DOHH2 (cell line): Measurements from ENCODE around the gene ZNF532.

Source experiments
- H3F3A ChIP-seq: fragments of 200-600 bp; sonication (generic), shearing (Covaris generic); 2 replicates; pipeline ENCODE4 v1.6.0; 2016; ENCODE audit warnings: antibody characterized with exemption, mild to moderate bottlenecking; ENCODE audit not compliant: control insufficient read depth, insufficient read depth
- H3K27ac ChIP-seq: fragments of 200-600 bp; sonication (generic); 2 replicates; pipeline ENCODE4 v1.5.1; 2014; ENCODE audit warnings: low read depth, mild to moderate bottlenecking, low read length, moderate library complexity
- H3K27me3 ChIP-seq: fragments of 200-600 bp; sonication (generic); 2 replicates; pipeline ENCODE4 v1.6.1; 2014; ENCODE audit warnings: mild to moderate bottlenecking, low read length, mixed read lengths; ENCODE audit not compliant: control insufficient read depth
- H3K36me3 ChIP-seq: fragments of 200-600 bp; sonication (generic); 2 replicates; pipeline ENCODE4 v1.6.1; 2014; ENCODE audit warnings: mild to moderate bottlenecking, low read length, moderate library complexity, mixed read lengths; ENCODE audit not compliant: control insufficient read depth
- H3K4me1 ChIP-seq: fragments of 200-600 bp; sonication (generic); 2 replicates; pipeline ENCODE4 v1.6.1; 2014; ENCODE audit warnings: mild to moderate bottlenecking, low read length, mixed read lengths; ENCODE audit not compliant: control insufficient read depth
- H3K4me2 ChIP-seq: fragments of 200-600 bp; sonication (generic); 2 replicates; pipeline ENCODE4 v1.6.0; 2014; ENCODE audit warnings: mild to moderate bottlenecking, low read length, moderate library complexity
- H3K4me3 ChIP-seq: fragments of 200-600 bp; sonication (generic); 2 replicates; pipeline ENCODE4 v1.5.1; 2014; ENCODE audit warnings: mild to moderate bottlenecking, low read length, mixed read lengths
- H3K79me2 ChIP-seq: fragments of 200-600 bp; sonication (generic); 2 replicates; pipeline ENCODE4 v1.6.1; 2014; ENCODE audit warnings: mild to moderate bottlenecking, low read length, mixed read lengths; ENCODE audit not compliant: control insufficient read depth
- H3K9me2 ChIP-seq: fragments of 200-600 bp; sonication (generic); replicated peaks from 2 replicates; pipeline ENCODE4 v1.6.1; 2014; ENCODE audit warnings: mild to moderate bottlenecking, low read length, mixed read lengths; ENCODE audit not compliant: control insufficient read depth
- H3K9me3 ChIP-seq: fragments of 200-600 bp; sonication (generic); 2 replicates; pipeline ENCODE4 v1.6.1; 2014; ENCODE audit warnings: antibody characterized with exemption, low read length, mixed read lengths; ENCODE audit not compliant: control insufficient read depth, insufficient read depth
- H4K20me1 ChIP-seq: fragments of 200-600 bp; sonication (generic); 2 replicates; pipeline ENCODE4 v1.6.0; 2014; ENCODE audit warnings: low read depth, mild to moderate bottlenecking, antibody characterized with exemption, low read length, moderate library complexity; ENCODE audit not compliant: control insufficient read depth, insufficient read depth
- EZH2phosphoT487 ChIP-seq: fragments of 200-600 bp; sonication (generic); IDR thresholded peaks from 2 replicates; pipeline ENCODE4 v1.6.1; 2017; ENCODE audit warnings: borderline replicate concordance, mild to moderate bottlenecking, antibody characterized with exemption, low read length, moderate library complexity, mixed read lengths
- TF ChIP-seq, protein P1 (sequence below): fragments of 200-600 bp; sonication (generic); IDR thresholded peaks from one replicate; pipeline ENCODE4 v1.5.1; 2014; ENCODE audit warnings: antibody characterized with exemption, mild to moderate bottlenecking, low read depth, low read length; ENCODE audit not compliant: poor library complexity, severe bottlenecking

The ZNF532 gene

DNA sequence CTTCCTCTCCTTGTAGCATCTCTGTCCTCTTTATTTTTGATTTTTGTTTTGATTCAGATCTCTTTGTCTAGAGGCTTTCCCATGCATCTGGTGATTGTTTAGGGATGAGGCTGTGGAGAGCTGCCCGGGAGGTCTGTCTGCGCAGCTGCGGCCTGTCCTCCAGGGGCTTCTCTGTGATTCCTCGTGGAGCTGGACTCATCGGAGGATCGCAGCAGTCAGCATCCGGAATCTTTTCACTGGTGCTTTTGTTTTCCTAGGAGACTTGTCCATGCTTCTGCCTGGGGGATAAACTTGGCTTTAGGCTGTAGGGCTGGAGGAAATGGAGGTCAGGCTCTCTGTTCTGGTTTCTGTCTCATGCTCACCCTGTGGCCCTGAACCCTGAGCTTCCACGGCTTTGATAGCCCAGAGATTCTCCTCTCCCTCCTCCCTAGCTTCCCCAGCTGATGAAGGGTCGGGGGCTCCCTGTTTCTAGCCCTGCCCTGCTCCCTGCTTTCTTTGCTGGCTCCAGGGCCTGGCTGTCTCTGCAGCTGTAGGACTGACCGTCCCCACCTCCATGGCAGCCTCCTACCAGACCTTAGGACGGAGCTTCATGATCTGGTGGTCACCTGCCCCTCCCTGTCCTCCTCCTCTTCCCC, 35.5 kb downstream of the ZNF532 start:
- H3K79me2 ChIP-seq: peaks cover 97% of the 10 kb centered on the region
- peaks cover 73% of the 10 kb centered on the region for H3K36me3 ChIP-seq
- TF ChIP-seq EZH2phosphoT487: no peak
- TF ChIP-seq, protein P1, sequence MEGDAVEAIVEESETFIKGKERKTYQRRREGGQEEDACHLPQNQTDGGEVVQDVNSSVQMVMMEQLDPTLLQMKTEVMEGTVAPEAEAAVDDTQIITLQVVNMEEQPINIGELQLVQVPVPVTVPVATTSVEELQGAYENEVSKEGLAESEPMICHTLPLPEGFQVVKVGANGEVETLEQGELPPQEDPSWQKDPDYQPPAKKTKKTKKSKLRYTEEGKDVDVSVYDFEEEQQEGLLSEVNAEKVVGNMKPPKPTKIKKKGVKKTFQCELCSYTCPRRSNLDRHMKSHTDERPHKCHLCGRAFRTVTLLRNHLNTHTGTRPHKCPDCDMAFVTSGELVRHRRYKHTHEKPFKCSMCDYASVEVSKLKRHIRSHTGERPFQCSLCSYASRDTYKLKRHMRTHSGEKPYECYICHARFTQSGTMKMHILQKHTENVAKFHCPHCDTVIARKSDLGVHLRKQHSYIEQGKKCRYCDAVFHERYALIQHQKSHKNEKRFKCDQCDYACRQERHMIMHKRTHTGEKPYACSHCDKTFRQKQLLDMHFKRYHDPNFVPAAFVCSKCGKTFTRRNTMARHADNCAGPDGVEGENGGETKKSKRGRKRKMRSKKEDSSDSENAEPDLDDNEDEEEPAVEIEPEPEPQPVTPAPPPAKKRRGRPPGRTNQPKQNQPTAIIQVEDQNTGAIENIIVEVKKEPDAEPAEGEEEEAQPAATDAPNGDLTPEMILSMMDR: no peak
- H3K27me3 ChIP-seq: no peaks in the 10 kb centered on the region
- no peaks in the 10 kb centered on the region for H4K20me1 ChIP-seq
- H3K4me1 ChIP-seq: peaks cover 58% of the 10 kb centered on the region
- H3K9me3 ChIP-seq: no peaks in the 10 kb centered on the region
- H3K4me3 ChIP-seq: no peak overlapping the region
- no peak overlapping the region for H3K27ac ChIP-seq
- H3F3A ChIP-seq: peaks cover 12% of the 10 kb centered on the region; the same call in 1 of the 2 replicates
- H3K9me2 ChIP-seq: no peaks in the 10 kb centered on the region
- H3K4me2 ChIP-seq: peak overlapping the region; percentile 3; the same call in 1 of the 2 replicates

DNA sequence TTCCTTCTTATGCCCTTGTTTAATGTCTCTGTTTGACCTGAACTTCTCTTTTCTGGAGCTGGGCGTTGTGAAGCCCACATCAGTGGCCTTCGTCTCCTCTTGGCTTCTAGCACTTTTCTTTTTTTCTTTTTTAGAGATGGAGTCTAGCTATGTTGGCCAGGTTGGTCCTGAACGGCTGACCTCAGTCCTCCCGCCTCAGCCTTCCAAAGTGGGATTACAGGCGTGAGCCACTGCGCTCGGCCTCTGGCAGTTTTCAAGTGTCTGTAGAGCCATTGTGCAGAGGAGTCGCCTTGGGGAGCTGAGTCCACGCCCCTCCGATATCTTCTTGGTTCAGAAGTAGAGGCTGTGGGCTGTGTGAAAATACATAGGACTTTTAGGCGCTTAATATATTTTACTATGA, 36.5 kb downstream of the ZNF532 start:
- H3K27ac ChIP-seq: no peak overlapping the region
- peaks cover 74% of the 10 kb centered on the region for H3K36me3 ChIP-seq
- H3K4me2 ChIP-seq: no peak overlapping the region
- H3F3A ChIP-seq: peaks cover 3% of the 10 kb centered on the region; the same call in 1 of the 2 replicates
- H3K79me2 ChIP-seq: peaks cover 97% of the 10 kb centered on the region
- TF ChIP-seq, protein P1: no peak
- no peak for TF ChIP-seq EZH2phosphoT487
- H3K27me3 ChIP-seq: no peaks in the 10 kb centered on the region
- no peak overlapping the region for H3K4me3 ChIP-seq
- H3K9me3 ChIP-seq: no peaks in the 10 kb centered on the region
- H3K4me1 ChIP-seq: peaks cover 55% of the 10 kb centered on the region
- H4K20me1 ChIP-seq: no peaks in the 10 kb centered on the region
- no peaks in the 10 kb centered on the region for H3K9me2 ChIP-seq

DNA sequence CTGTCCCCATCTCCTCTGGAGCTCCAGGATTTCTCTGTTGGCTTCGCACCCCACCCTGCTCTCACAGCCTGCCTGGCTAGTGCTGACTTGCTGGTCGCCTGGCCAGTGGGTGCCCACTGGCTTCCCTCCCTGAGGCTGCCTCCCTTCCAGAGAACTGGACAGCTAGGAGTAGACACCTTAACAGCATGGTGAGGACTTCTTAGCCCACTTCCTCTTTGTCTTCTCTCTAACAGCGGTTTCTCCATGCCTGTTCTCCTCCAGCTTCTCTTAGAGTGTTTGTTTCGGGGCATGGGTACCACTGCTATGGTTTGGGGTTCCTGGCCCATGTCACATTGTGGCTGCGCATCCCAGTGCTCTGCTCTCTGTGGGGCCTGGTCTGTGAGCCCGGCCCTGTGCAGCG, 37.1 kb downstream of the ZNF532 start:
- no peak overlapping the region for H3K4me2 ChIP-seq
- H3K9me2 ChIP-seq: no peaks in the 10 kb centered on the region
- no peak overlapping the region for H3K27ac ChIP-seq
- no peaks in the 10 kb centered on the region for H3K9me3 ChIP-seq
- no peaks in the 10 kb centered on the region for H3F3A ChIP-seq
- TF ChIP-seq, protein P1: no peak
- no peak for TF ChIP-seq EZH2phosphoT487
- peaks cover 55% of the 10 kb centered on the region for H3K4me1 ChIP-seq
- H3K36me3 ChIP-seq: peaks cover 74% of the 10 kb centered on the region
- H3K79me2 ChIP-seq: peaks cover 97% of the 10 kb centered on the region
- no peaks in the 10 kb centered on the region for H3K27me3 ChIP-seq
- H3K4me3 ChIP-seq: no peak overlapping the region
- no peaks in the 10 kb centered on the region for H4K20me1 ChIP-seq
